Lower leg skin (tissue), 4 donors: ENCODE results near the gene NINJ2. TPM values are rescaled to one million over a fixed set of nuclear protein-coding genes. Genes with fewer than 3 reads are reported as not detected.
"Not testable (repeated sequence)": the region's sequence is repeated elsewhere in the genome, so short reads cannot be mapped to it uniquely, and the experiment has no call there.

Experiments
- DNase-seq, 2 donors: peaks; one replicate each; pipeline ENCODE4 v3.0.0-alpha.2; 2019; ENCODE audit warnings: low spot score in 2 of 2
- H3K4me3 ChIP-seq: fragments of 200-600 bp; sonication (generic); 2 replicates; pipeline ENCODE4 v1.5.1; 2017; ENCODE audit warnings: mild to moderate bottlenecking, low read depth; ENCODE audit not compliant: poor library complexity, severe bottlenecking
- POLR2A ChIP-seq, 2 donors: fragments of 450-650 bp; IDR thresholded peaks; one replicate each; pipeline ENCODE4 v1.6.1; 2016 to 2017; ENCODE audit warnings: antibody characterized with exemption in 2 of 2, mild to moderate bottlenecking in 1 of 2, moderate library complexity in 1 of 2
- WGBS, 2 donors: methylation state at CpG; one replicate each; pipeline ENCODE4 v1.1.5; 2018; 5-methylcytosine and 5-hydroxymethylcytosine counted together
- intact Hi-C: fragments of 100-400 bp; cut with DNase I; formaldehyde crosslinking; loops from one replicate; pipeline ENCODE4 v1.15.0; 2023; ENCODE audit warnings: low total_unique reads
- total RNA-seq, 4 donors: library from RNA; depleted of rRNA; stranded (reverse); fragments of >200 nt; gene quantifications; one replicate each; pipeline ENCODE4 v1.1.0, GENCODE V29; 2016
- TF ChIP-seq, protein P1 (sequence below), 3 donors: fragments of 450-650 bp; IDR thresholded peaks; one replicate each; pipeline ENCODE4 v1.5.1; 2016; ENCODE audit warnings: antibody characterized with exemption in 3 of 3, mild to moderate bottlenecking in 3 of 3, moderate library complexity in 2 of 3

The NINJ2 gene
- total RNA-seq, 4 donors from 2014 or later = 4.5 to 30.8 (median 11.5) TPM

GRCh38 chr12:642633-643474 lies 20.4 kb downstream of the NINJ2 start:
- H3K4me3 ChIP-seq = peak overlapping the region; percentile 41
- intact Hi-C loops = no loop called here
- 1 to 11% methylated on average over 44 to 63 of the region's 95 CpGs for WGBS, 2 donors
- DNase-seq = peak; percentile 65 to 96
- TF ChIP-seq, protein P1, sequence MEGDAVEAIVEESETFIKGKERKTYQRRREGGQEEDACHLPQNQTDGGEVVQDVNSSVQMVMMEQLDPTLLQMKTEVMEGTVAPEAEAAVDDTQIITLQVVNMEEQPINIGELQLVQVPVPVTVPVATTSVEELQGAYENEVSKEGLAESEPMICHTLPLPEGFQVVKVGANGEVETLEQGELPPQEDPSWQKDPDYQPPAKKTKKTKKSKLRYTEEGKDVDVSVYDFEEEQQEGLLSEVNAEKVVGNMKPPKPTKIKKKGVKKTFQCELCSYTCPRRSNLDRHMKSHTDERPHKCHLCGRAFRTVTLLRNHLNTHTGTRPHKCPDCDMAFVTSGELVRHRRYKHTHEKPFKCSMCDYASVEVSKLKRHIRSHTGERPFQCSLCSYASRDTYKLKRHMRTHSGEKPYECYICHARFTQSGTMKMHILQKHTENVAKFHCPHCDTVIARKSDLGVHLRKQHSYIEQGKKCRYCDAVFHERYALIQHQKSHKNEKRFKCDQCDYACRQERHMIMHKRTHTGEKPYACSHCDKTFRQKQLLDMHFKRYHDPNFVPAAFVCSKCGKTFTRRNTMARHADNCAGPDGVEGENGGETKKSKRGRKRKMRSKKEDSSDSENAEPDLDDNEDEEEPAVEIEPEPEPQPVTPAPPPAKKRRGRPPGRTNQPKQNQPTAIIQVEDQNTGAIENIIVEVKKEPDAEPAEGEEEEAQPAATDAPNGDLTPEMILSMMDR (IDR thresholded peaks at IDR 0.05) = no peak
- no peak for TF ChIP-seq POLR2A (IDR thresholded peaks at IDR 0.05)

- DNase-seq, intact Hi-C loops, H3K4me3 ChIP-seq: not testable (repeated sequence)
- 89 to 96% methylated on average over 11 of the region's 11 CpGs for WGBS, 2 donors
Observed at GRCh38 chr12:641321-641720, 21.9 kb downstream of the NINJ2 start.

- WGBS, 2 donors = 79 to 93% methylated on average over 3 of the region's 3 CpGs
- DNase-seq = no peak
- TF ChIP-seq POLR2A (IDR thresholded peaks at IDR 0.05) = no peak
- TF ChIP-seq, protein P1 (IDR thresholded peaks at IDR 0.05) = no peak
- intact Hi-C loops = no loop called here
- H3K4me3 ChIP-seq = no peak overlapping the region
Observed at GRCh38 chr12:640773-641172, 22.5 kb downstream of the NINJ2 start.

GRCh38 chr12:639988-640387 lies 23.3 kb downstream of the NINJ2 start:
- intact Hi-C loops = no loop called here
- WGBS, 2 donors = 66 to 85% methylated on average over 5 of the region's 5 CpGs
- DNase-seq = no peak
- H3K4me3 ChIP-seq = no peak overlapping the region
- TF ChIP-seq, protein P1 (IDR thresholded peaks at IDR 0.05) = no peak
- TF ChIP-seq POLR2A (IDR thresholded peaks at IDR 0.05) = no peak

GRCh38 chr12:639566-639965 lies 23.7 kb downstream of the NINJ2 start:
- no peak for DNase-seq
- no peak for TF ChIP-seq POLR2A (IDR thresholded peaks at IDR 0.05)
- TF ChIP-seq, protein P1 (IDR thresholded peaks at IDR 0.05) = no peak
- no peak overlapping the region for H3K4me3 ChIP-seq
- intact Hi-C loops = no loop called here
- WGBS, 2 donors = 84 to 92% methylated on average over 5 of the region's 5 CpGs

DNA sequence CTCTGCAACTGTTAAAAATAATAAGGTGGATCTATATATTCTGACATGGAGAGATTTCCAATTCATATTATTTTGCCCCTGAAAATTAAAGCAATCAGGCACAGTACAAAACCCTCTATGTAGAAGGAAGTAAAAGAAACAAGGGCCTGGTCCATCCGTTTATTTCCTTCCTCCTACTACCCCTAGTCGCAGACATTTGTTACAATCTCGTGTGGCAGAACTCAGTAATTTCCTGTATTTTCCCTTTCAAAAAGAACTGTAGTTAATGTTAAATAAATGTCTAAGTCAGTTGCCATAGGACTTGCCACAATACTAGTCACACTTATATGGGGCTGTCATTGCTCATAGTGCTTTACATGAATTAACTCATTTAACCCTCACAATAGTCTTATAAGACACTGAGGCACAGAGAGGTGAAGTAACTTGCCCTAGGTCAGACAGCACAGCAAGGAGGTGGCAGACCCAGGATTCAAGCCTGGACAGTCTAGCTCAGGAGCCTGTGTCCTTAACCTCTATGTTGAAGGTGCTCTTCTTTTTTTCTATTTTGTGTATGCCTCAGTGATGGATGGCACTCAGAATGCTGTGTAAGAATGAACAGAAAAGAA lies 24.2 kb downstream of the NINJ2 start:
- TF ChIP-seq, protein P1 (IDR thresholded peaks at IDR 0.05) = no peak
- TF ChIP-seq POLR2A (IDR thresholded peaks at IDR 0.05) = no peak
- 51 to 66% methylated on average over 3 of the region's 3 CpGs for WGBS, 2 donors
- intact Hi-C loops = no loop called here
- no peak overlapping the region for H3K4me3 ChIP-seq
- DNase-seq = no peak
